ENCODE data around the gene DSCAML1. TPM values are rescaled to one million over a fixed set of nuclear protein-coding genes. Genes with fewer than 3 reads are reported as not detected.

DSCAML1 gene
- total RNA-seq, 1 experiment from 2014 or later, result 0.90 TPM

DNA sequence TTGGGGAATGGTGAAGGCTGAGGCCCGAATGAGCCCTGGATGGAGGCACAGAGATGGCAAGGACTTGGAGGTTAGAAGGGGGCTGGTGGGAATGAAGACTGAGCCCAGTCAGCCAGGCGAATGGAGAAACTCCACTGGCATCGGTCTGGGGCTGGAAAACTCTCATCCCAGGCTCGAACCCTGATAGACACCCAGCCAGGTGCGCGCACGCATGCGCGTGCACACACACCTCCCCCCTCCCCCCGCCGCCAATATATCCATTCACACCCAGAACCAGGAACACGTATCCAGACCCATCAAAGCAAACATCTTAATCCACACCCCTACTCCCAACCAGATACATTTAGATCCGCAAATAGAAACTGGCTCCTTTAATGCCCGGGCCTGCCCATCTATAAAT lies 330.1 kb downstream of the DSCAML1 start:
- DNase-seq (ENCODE audit: low spot score) (no peak), ATAC-seq (no peak)
- H3K4me1 Mint-ChIP-seq, result 0 out of 2 replicates have a peak, but pooled peaks cover 4% of the 10 kb centered on the region
- TF ChIP-seq NFATC4 (CRISPR knock-in tag; IDR thresholded peaks at IDR 0.05), result no peak
- TF ChIP-seq ATF1 (CRISPR knock-in tag; IDR thresholded peaks at IDR 0.05), result no peak
- no peak for TF ChIP-seq FOXP4 (CRISPR knock-in tag; IDR thresholded peaks at IDR 0.05)
- TF ChIP-seq FOXP1 (CRISPR knock-in tag; IDR thresholded peaks at IDR 0.05; ENCODE audit: borderline replicate concordance), result no peak
- no peak overlapping the region for H3K4me3 Mint-ChIP-seq
- H3K27me3 Mint-ChIP-seq (ENCODE audit: low read depth), result no peaks in the 10 kb centered on the region; the same call in 1 of the 2 replicates
- peaks cover 3% of the 10 kb centered on the region; the same call in 1 of the 2 replicates for H3K9me3 Mint-ChIP-seq
- H3K36me3 Mint-ChIP-seq, result no peaks in the 10 kb centered on the region
- ChIA-PET POLR2A (no interaction called here), CTCF (interaction anchor here (1.7 to 4.6 kb wide), 2 partner anchors 24 to 41 kb away, joined by 6 to 51 read pairs; no protein-coding TSS in a partner anchor)
- no peak overlapping the region for H3K27ac Mint-ChIP-seq

DNA sequence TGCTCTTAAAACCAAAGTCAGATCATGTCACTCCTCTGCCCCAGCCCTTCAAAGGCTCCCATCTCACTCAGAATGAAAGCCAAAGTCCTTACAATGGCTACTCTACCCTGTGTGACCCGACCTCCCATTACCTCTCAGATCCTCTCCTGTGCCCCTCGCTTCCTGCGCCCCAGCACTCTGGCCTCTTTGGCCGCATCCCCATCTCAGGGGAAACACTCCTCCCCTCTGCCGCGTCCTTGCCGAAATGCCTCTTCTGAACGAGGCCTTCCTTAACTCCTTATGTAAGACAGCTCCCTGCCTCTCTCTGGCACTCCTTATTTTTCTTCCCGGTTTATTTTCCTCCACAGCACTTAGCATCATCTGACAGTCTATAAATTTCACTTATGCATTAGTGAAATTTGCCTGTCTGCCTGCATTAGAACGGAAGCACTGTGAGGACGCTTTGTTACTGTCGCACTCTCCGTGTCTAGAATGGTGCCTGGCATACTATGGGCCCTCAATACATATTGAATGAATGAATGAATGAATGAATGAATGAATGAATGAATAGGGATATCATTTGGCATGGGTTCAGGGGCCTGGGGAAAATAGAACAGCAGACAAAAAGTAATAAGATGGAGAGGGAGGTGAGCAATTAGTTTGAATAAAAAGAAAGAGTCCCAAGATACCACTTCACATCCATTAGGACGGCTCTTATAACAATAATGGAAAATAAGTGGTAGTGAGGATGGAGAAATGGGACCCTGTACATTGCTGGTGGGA lies 331.6 kb downstream of the DSCAML1 start:
- Mint-ChIP-seq H3K27ac (no peak overlapping the region), H3K27me3 (ENCODE audit: low read depth) (no peaks in the 10 kb centered on the region; the same call in 1 of the 2 replicates), H3K4me1 (0 out of 2 replicates have a peak, but pooled peaks cover 4% of the 10 kb centered on the region), H3K4me3 (no peak overlapping the region), H3K36me3 (no peaks in the 10 kb centered on the region), H3K9me3 (no peaks in the 10 kb centered on the region)
- ChIA-PET CTCF (interaction anchor here (2.6 to 4.6 kb wide), 2 partner anchors 39 to 40 kb away, joined by 12 to 51 read pairs; no protein-coding TSS in a partner anchor), POLR2A (interaction anchor here (0.6 kb wide), 1 partner anchor 271 kb away, joined by 3 read pairs; no protein-coding TSS in a partner anchor)
- DNase-seq (ENCODE audit: low spot score) (no peak), ATAC-seq (no peak)
- no peak for TF ChIP-seq RORB (CRISPR knock-in tag; IDR thresholded peaks at IDR 0.05)
- TF ChIP-seq, protein P1, sequence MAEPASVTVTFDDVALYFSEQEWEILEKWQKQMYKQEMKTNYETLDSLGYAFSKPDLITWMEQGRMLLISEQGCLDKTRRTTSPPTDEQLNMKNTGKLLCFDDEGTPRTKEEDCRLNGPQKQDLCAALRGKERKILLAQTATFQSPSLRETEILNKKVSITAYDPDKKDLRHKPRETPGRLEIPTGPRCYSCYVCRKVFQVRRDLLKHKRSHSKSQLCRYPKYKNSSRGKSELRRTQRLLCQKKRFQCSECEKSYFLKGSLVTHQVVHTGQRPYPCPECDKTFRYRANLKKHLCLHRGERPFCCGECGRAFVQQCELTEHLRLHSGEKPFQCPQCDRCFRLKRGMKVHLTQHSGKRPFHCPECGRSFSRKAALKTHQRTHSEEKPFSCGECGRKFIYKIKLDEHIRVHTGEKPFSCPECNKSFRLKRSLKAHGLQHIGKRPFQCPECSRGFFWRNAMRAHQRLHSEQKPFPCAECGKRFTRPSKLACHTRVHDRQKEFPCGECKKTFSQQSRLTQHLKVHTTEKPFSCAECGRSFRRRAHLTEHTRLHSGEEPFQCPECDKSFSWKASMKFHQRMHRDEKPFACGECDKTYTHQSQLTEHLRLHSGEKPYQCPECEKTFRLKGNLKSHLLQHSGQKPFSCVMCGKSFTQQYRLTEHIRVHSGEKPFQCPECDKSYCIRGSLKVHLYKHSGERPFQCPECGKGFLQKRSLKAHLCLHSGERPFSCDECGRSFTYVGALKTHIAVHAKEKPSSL (CRISPR knock-in tag; conservative IDR thresholded peaks at IDR 0.05), result no peak
- TF ChIP-seq SMAD4 (CRISPR knock-in tag; IDR thresholded peaks at IDR 0.05), result no peak
- no peak for TF ChIP-seq TCF7 (CRISPR knock-in tag; IDR thresholded peaks at IDR 0.05; ENCODE audit: low read depth)
- no peak for TF ChIP-seq ESRRA (CRISPR knock-in tag; IDR thresholded peaks at IDR 0.05; ENCODE audit: borderline replicate concordance)
- TF ChIP-seq FOXJ3 (CRISPR knock-in tag; IDR thresholded peaks at IDR 0.05; ENCODE audit: borderline replicate concordance), result no peak
- no peak for TF ChIP-seq FOXP1 (CRISPR knock-in tag; IDR thresholded peaks at IDR 0.05; ENCODE audit: borderline replicate concordance)
- TF ChIP-seq ZNF317 (CRISPR knock-in tag; IDR thresholded peaks at IDR 0.05; ENCODE audit: borderline replicate concordance, low read depth), result no peak
- TF ChIP-seq MYBL2 (CRISPR knock-in tag; IDR thresholded peaks at IDR 0.05), result no peak
- TF ChIP-seq NFE2L1 (CRISPR knock-in tag; IDR thresholded peaks at IDR 0.05), result no peak
- TF ChIP-seq ZNF263 (CRISPR knock-in tag; IDR thresholded peaks at IDR 0.05; ENCODE audit: low read depth), result no peak
- no peak for TF ChIP-seq E2F5 (CRISPR knock-in tag; IDR thresholded peaks at IDR 0.05)
- no peak for TF ChIP-seq GABPB1 (CRISPR knock-in tag; IDR thresholded peaks at IDR 0.05)
- TF ChIP-seq, protein P2, sequence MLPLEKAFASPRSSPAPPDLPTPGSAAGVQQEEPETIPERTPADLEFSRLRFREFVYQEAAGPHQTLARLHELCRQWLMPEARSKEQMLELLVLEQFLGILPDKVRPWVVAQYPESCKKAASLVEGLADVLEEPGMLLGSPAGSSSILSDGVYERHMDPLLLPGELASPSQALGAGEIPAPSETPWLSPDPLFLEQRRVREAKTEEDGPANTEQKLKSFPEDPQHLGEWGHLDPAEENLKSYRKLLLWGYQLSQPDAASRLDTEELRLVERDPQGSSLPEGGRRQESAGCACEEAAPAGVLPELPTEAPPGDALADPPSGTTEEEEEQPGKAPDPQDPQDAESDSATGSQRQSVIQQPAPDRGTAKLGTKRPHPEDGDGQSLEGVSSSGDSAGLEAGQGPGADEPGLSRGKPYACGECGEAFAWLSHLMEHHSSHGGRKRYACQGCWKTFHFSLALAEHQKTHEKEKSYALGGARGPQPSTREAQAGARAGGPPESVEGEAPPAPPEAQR (CRISPR knock-in tag; IDR thresholded peaks at IDR 0.05), result no peak
- TF ChIP-seq SOX15 (CRISPR knock-in tag; IDR thresholded peaks at IDR 0.05), result no peak
- no peak for TF ChIP-seq AR (CRISPR knock-in tag; IDR thresholded peaks at IDR 0.05)
- no peak for TF ChIP-seq NFATC4 (CRISPR knock-in tag; IDR thresholded peaks at IDR 0.05)
- TF ChIP-seq, protein P3, sequence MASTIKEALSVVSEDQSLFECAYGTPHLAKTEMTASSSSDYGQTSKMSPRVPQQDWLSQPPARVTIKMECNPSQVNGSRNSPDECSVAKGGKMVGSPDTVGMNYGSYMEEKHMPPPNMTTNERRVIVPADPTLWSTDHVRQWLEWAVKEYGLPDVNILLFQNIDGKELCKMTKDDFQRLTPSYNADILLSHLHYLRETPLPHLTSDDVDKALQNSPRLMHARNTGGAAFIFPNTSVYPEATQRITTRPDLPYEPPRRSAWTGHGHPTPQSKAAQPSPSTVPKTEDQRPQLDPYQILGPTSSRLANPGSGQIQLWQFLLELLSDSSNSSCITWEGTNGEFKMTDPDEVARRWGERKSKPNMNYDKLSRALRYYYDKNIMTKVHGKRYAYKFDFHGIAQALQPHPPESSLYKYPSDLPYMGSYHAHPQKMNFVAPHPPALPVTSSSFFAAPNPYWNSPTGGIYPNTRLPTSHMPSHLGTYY (CRISPR knock-in tag; IDR thresholded peaks at IDR 0.05), result no peak
- no peak for TF ChIP-seq ATF3 (CRISPR knock-in tag; conservative IDR thresholded peaks at IDR 0.05)
- TF ChIP-seq GRHL2 (CRISPR knock-in tag; IDR thresholded peaks at IDR 0.05; ENCODE audit: insufficient replicate concordance, severe bottlenecking), result no peak
